Gastroesophageal sphincter (tissue), 3 donors: ENCODE measurements around the gene ELSPBP1.

Experiments used
- EP300 ChIP-seq: sonication (generic); formaldehyde crosslinking; IDR thresholded peaks from one replicate; pipeline ENCODE4 v1.6.1; 2017; ENCODE audit warnings: antibody characterized with exemption, mild to moderate bottlenecking
- TF ChIP-seq, protein P1 (sequence below), 4 experiments: fragments of 200-600 bp in 2 of 4; fragments of 450-650 bp in 2 of 4; sonication (generic) in 1 of 4; IDR thresholded peaks; one replicate each; pipeline ENCODE4 v1.5.1; 2017 to 2019; ENCODE audit warnings: antibody characterized with exemption in 4 of 4, mild to moderate bottlenecking in 2 of 4, moderate library complexity in 2 of 4

DNA sequence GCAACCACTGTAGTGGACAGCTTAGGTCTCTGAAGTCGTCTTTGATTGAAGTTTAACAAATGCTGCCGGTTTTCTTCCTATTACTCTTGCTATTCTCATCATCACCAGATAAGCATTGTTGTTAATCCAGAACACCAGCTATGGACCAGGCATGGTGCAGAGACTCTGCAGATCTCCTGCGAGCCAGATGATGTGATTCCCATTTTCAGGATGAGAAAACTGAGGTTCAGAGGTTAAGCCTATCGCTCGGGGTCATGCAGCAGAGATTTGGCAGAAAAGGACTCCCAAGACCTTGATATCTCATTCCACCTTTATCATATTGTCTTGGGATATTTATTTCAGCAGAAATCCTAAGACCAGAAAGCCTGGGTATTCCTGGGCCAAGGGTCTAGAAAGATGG is 65.9 kb downstream of the ELSPBP1 start:
- TF ChIP-seq EP300: no peak
- TF ChIP-seq, protein P1, sequence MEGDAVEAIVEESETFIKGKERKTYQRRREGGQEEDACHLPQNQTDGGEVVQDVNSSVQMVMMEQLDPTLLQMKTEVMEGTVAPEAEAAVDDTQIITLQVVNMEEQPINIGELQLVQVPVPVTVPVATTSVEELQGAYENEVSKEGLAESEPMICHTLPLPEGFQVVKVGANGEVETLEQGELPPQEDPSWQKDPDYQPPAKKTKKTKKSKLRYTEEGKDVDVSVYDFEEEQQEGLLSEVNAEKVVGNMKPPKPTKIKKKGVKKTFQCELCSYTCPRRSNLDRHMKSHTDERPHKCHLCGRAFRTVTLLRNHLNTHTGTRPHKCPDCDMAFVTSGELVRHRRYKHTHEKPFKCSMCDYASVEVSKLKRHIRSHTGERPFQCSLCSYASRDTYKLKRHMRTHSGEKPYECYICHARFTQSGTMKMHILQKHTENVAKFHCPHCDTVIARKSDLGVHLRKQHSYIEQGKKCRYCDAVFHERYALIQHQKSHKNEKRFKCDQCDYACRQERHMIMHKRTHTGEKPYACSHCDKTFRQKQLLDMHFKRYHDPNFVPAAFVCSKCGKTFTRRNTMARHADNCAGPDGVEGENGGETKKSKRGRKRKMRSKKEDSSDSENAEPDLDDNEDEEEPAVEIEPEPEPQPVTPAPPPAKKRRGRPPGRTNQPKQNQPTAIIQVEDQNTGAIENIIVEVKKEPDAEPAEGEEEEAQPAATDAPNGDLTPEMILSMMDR (IDR thresholded peaks at IDR 0.05): no peak
